RWPE2 (cell line): ENCODE results near the gene LAMA2.

ENCODE experiments used
- ATAC-seq: fragments of 200-7000 bp; cut with Tn5 transposase; 3 replicates; pipeline ENCODE4 v1.9.1; 2021; ENCODE audit warnings: low read depth
- DNase-seq: peaks from one replicate; pipeline ENCODE4 v3.0.0-alpha.2; 2020; ENCODE audit warnings: low spot score
- H3K27ac ChIP-seq: fragments of 450-650 bp; 2 replicates; pipeline ENCODE4 v1.5.1; 2017; ENCODE audit warnings: mild to moderate bottlenecking; ENCODE audit not compliant: poor library complexity, severe bottlenecking
- H3K27me3 ChIP-seq: fragments of 250-450 bp; sonication (Bioruptor Pico); 2 replicates; pipeline ENCODE4 v1.5.1; 2021; ENCODE audit warnings: mild to moderate bottlenecking, moderate library complexity; ENCODE audit not compliant: insufficient read depth, poor library complexity, severe bottlenecking
- H3K36me3 ChIP-seq: fragments of 250-450 bp; sonication (Bioruptor Pico); 2 replicates; pipeline ENCODE4 v1.5.1; 2020; ENCODE audit warnings: low read depth, mild to moderate bottlenecking, moderate library complexity
- H3K4me1 ChIP-seq: fragments of 250-450 bp; sonication (Bioruptor Pico); 2 replicates; pipeline ENCODE4 v1.5.1; 2021; ENCODE audit warnings: mild to moderate bottlenecking, moderate library complexity; ENCODE audit not compliant: insufficient read depth, poor library complexity, severe bottlenecking
- H3K4me3 ChIP-seq: fragments of 250-450 bp; sonication (Bioruptor Pico); 2 replicates; pipeline ENCODE4 v1.5.1; 2021; ENCODE audit warnings: mild to moderate bottlenecking, moderate library complexity; ENCODE audit not compliant: severe bottlenecking
- H3K9me3 ChIP-seq: fragments of 250-450 bp; sonication (Bioruptor Pico); 2 replicates; pipeline ENCODE4 v1.5.1; 2021; ENCODE audit warnings: mild to moderate bottlenecking, moderate library complexity; ENCODE audit not compliant: severe bottlenecking
- TF ChIP-seq, protein P1 (sequence below): fragments of 450-650 bp; IDR thresholded peaks from one replicate; pipeline ENCODE4 v1.5.1; 2017; ENCODE audit warnings: mild to moderate bottlenecking, moderate library complexity; ENCODE audit not compliant: poor library complexity, severe bottlenecking

Gene LAMA2

DNA sequence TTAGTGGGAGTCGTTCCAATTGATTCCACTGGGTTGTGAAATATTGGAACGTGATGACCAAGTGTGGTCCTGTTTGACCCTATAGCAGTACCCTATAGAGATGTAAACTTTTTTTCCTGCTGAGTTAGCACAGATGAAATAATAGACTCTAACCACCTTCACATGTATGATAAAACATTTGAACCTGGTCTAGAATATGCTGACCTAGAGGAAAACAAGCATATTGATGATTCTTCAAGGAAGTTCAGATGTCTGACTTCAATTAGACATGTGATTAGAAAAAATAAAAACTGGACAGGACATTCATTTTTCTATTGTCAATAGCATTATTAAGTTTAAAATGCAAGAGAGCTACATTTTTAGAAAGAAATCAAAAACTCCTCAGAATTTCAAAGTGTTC, 424.9 kb downstream of the LAMA2 start:
- Histone ChIP-seq H3K9me3 (no peaks in the 10 kb centered on the region), H3K27ac (no peak overlapping the region), H3K27me3 (no peaks in the 10 kb centered on the region), H3K4me3 (no peak overlapping the region), H3K4me1 (peaks cover 2% of the 10 kb centered on the region), H3K36me3 (no peaks in the 10 kb centered on the region)
- TF ChIP-seq, protein P1, sequence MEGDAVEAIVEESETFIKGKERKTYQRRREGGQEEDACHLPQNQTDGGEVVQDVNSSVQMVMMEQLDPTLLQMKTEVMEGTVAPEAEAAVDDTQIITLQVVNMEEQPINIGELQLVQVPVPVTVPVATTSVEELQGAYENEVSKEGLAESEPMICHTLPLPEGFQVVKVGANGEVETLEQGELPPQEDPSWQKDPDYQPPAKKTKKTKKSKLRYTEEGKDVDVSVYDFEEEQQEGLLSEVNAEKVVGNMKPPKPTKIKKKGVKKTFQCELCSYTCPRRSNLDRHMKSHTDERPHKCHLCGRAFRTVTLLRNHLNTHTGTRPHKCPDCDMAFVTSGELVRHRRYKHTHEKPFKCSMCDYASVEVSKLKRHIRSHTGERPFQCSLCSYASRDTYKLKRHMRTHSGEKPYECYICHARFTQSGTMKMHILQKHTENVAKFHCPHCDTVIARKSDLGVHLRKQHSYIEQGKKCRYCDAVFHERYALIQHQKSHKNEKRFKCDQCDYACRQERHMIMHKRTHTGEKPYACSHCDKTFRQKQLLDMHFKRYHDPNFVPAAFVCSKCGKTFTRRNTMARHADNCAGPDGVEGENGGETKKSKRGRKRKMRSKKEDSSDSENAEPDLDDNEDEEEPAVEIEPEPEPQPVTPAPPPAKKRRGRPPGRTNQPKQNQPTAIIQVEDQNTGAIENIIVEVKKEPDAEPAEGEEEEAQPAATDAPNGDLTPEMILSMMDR = no peak
- DNase-seq = no peak
- ATAC-seq = no peak

DNA sequence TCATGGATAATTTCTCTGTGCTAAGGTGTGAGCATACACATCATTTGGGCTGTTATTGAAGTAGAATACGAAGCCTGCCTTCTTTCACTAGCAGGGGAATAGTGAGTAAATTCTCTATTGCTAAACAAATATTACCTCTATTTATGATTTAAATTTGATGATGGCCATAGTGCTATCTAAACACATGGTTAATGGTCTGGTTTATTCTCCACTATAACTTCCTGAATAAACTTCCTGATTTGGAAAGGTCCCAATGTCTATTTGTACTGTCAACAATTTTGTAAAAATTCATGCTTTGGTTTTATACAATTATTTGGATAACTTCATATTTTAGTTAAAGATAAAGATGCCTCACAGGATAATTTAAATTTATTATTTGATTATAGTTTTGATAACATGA, 426.2 kb downstream of the LAMA2 start:
- no peaks in the 10 kb centered on the region for H3K27me3 ChIP-seq
- H3K4me1 ChIP-seq = peaks cover 3% of the 10 kb centered on the region
- no peaks in the 10 kb centered on the region for H3K36me3 ChIP-seq
- H3K4me3 ChIP-seq = no peak overlapping the region
- TF ChIP-seq, protein P1 = no peak
- H3K27ac ChIP-seq = no peak overlapping the region
- H3K9me3 ChIP-seq = no peaks in the 10 kb centered on the region
- DNase-seq (no peak), ATAC-seq (no peak)

DNA sequence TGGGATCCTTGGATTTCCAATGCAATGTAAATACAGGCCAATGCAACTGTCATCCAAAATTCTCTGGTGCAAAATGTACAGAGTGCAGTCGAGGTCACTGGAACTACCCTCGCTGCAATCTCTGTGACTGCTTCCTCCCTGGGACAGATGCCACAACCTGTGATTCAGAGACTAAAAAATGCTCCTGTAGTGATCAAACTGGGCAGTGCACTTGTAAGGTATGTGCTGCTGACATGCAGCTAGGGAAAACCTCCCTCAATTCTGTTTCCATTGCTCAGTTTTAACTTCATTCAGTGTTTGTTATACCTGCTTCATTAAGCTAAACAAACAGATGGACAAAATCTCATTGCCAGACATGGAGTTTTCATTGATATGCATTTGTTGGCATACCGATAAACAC, 429.9 kb downstream of the LAMA2 start:
- no peaks in the 10 kb centered on the region for H3K36me3 ChIP-seq
- H3K27me3 ChIP-seq = no peaks in the 10 kb centered on the region
- no peak overlapping the region for H3K27ac ChIP-seq
- peaks cover 3% of the 10 kb centered on the region for H3K4me1 ChIP-seq
- TF ChIP-seq, protein P1 = no peak
- H3K4me3 ChIP-seq = no peak overlapping the region
- H3K9me3 ChIP-seq = no peaks in the 10 kb centered on the region
- ATAC-seq = peak; percentile 85
- DNase-seq = no peak

DNA sequence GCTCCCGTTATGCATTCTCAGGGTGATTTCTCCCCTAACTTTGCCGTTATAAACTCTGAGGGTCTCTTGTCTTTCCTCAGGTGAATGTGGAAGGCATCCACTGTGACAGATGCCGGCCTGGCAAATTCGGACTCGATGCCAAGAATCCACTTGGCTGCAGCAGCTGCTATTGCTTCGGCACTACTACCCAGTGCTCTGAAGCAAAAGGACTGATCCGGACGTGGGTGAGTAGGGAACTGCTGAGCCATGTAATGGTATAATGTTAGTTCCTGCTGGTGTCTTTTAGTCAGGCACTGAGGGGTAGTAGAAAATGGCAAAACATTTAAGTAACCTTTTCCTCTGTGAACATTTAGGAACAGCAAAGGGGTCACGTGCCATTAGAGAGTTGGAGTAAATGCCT, 431.6 kb downstream of the LAMA2 start:
- TF ChIP-seq, protein P1 = no peak
- ATAC-seq (no peak), DNase-seq (no peak)

DNA sequence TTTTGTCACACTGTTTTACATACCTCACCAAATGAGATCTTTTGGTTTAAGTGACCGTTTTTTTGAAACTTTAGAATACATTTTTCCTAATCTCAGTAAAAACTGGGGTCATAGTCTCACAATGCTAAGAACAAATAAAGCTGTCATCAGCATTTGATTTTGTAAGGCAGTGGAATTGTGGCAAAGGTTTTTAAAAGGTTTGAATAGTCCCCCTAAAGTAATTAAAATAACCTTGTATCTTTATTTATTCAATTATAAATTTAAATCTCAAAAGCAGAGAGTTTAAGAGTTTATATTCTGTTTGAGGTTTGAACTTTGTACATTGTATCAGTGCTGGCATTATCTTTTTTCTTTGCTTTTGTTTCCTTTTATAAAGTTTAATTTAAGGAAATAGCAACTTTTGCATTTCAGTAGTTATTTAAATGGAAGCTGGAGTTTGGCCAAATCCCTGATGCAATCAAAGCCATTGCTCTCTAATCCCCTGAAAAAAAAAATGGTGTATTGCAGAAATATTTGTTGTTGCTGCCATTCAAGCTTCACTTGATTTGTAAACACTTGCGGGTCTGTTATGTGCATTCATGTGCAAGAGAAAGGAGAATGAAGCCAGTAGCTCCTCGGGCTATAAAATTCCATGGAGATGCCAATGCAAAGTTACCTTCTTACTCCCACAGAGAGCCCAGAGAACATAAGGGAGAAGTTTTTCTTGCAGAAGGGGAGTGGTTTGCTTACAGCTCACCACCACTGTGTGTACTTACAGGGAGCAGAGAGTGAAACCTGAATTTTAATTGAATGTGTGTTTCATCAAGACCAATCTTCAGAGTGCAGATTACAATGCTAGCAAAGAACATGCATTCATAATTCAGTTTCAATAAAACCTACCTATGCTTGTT, 435.2 kb downstream of the LAMA2 start:
- peaks cover 9% of the 10 kb centered on the region for H3K4me1 ChIP-seq
- H3K36me3 ChIP-seq = no peaks in the 10 kb centered on the region
- H3K27me3 ChIP-seq = no peaks in the 10 kb centered on the region
- no peak overlapping the region for H3K27ac ChIP-seq
- DNase-seq (no peak), ATAC-seq (peak; percentile 88)
- no peaks in the 10 kb centered on the region for H3K9me3 ChIP-seq
- TF ChIP-seq, protein P1 = no peak
- no peak overlapping the region for H3K4me3 ChIP-seq

More for the DNA sequence above, 431.6 kb downstream of the LAMA2 start:
- H3K4me3 ChIP-seq = no peak overlapping the region
- no peaks in the 10 kb centered on the region for H3K36me3 ChIP-seq
- no peak overlapping the region for H3K27ac ChIP-seq
- peaks cover 12% of the 10 kb centered on the region for H3K4me1 ChIP-seq
- H3K9me3 ChIP-seq = no peaks in the 10 kb centered on the region
- H3K27me3 ChIP-seq = no peaks in the 10 kb centered on the region
